Activated T-cell treated with anti-CD3 and anti-CD28 coated beads for 24 hours (primary cell): Measurements from ENCODE around the gene EHD2.
"Not testable (repeated sequence)": the region's sequence is repeated elsewhere in the genome, so short reads cannot be mapped to it uniquely, and the experiment has no call there.

Experiments used
- DNase-seq: peaks from one replicate; pipeline ENCODE4 v3.0.0-alpha.2; 2020; ENCODE audit warnings: low read depth

EHD2 gene

GRCh38 chr19:47713046-47714021 is at the start of gene EHD2:
EHD2 (plus strand) TSS chr19:47713422; CDS start chr19:47716613, 3,191 bp downstream.
- DNase-seq: peak; percentile 39

- DNase-seq: no peak
Observed at GRCh38 chr19:47663435-47663910, 49.7 kb upstream of the EHD2 start.

GRCh38 chr19:47663911-47664771 is 49.1 kb upstream of the EHD2 start:
- DNase-seq: no peak

- DNase-seq: not testable (repeated sequence)
Observed at GRCh38 chr19:47668556-47668955, 44.7 kb upstream of the EHD2 start.

- DNase-seq: no peak
Observed at GRCh38 chr19:47670736-47671135, 42.5 kb upstream of the EHD2 start.

- no peak for DNase-seq
Observed at GRCh38 chr19:47671499-47671898, 41.7 kb upstream of the EHD2 start.

GRCh38 chr19:47673426-47673825 is 39.8 kb upstream of the EHD2 start:
- no peak for DNase-seq

GRCh38 chr19:47674548-47674947 is 38.7 kb upstream of the EHD2 start:
- no peak for DNase-seq

GRCh38 chr19:47675271-47675670 is 38.0 kb upstream of the EHD2 start:
- DNase-seq: no peak

- no peak for DNase-seq
Observed at GRCh38 chr19:47675859-47676258, 37.4 kb upstream of the EHD2 start.

- no peak for DNase-seq
Observed at GRCh38 chr19:47676811-47677210, 36.4 kb upstream of the EHD2 start.

- DNase-seq: no peak
Observed at GRCh38 chr19:47679251-47679900, 33.8 kb upstream of the EHD2 start.

- DNase-seq: no peak
Observed at GRCh38 chr19:47679922-47680857, 33.0 kb upstream of the EHD2 start.

- DNase-seq: no peak
Observed at GRCh38 chr19:47680858-47681332, 32.3 kb upstream of the EHD2 start.

GRCh38 chr19:47681388-47681787 is 31.8 kb upstream of the EHD2 start:
- DNase-seq: no peak

- no peak for DNase-seq
Observed at GRCh38 chr19:47681936-47682335, 31.3 kb upstream of the EHD2 start.

GRCh38 chr19:47682939-47683338 is 30.3 kb upstream of the EHD2 start:
- DNase-seq: no peak

- no peak for DNase-seq
Observed at GRCh38 chr19:47686679-47687450, 26.4 kb upstream of the EHD2 start.

- no peak for DNase-seq
Observed at GRCh38 chr19:47687906-47688305, 25.3 kb upstream of the EHD2 start.

- no peak for DNase-seq
Observed at GRCh38 chr19:47691090-47691489, 22.1 kb upstream of the EHD2 start.
